ENCODE data around the gene MOBP.

GRCh38 chr3:39513791-39514369 is 46.4 kb downstream of the MOBP start:
- no peak for TF ChIP-seq CTCF (IDR thresholded peaks at IDR 0.05; ENCODE audit: low read depth, low read length)
- no peak for TF ChIP-seq EZH2phosphoT487 (IDR thresholded peaks at IDR 0.05; ENCODE audit: low read depth)

Data from OCI-LY3 (cell line).